ENCODE data around the gene BNIP3. TPM values are rescaled to one million over a fixed set of nuclear protein-coding genes. Genes with fewer than 3 reads are reported as not detected.

BNIP3 gene
- total RNA-seq, 2 donors from 2014 or later, result 102 to 362 TPM

DNA sequence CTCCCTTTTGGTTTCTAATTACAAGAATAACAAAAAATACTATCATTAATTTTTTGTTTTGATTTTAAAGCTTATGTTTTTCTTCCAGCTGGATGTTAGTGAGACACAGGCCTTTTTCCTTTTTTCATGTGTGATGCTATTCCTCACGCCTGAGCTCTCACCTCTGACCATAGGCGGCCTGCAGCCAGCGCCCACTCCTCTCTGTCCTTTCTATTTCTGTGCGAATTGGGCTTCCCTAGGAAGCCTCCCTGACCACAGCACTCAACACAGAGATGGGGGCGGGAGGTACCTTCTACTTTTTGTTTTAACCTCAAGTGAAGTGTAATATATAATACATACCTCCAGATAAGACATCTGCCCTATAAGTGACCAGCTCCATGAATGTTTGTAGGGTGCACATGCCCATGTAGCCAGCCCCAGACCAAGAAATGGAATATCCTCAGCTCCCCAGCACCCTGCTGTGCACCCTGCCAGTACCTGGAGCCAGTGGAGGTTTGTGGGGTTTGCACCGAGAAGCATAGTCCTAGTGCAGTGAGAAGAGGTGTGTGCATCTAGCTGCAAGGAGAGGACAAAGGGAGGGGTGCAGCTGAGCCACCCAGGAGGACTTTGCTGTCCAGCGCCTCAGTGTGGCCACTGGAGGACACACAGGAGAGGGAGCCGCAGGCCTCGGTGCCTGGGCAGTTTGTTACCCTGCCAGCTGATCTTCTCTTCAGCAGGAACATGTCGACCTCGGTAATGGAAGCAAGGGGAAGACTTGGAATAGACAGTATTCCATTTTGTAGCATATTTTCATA, 38.5 kb downstream of the BNIP3 start:
- Mint-ChIP-seq H3K9me3 (no peaks in the 10 kb centered on the region), H3K4me1 (no peaks in the 10 kb centered on the region), H3K4me3 (no peak overlapping the region), H3K27me3 (no peaks in the 10 kb centered on the region), H3K27ac (peak overlapping the region; percentile 56), H3K36me3 (ENCODE audit: low read depth) (peaks cover 96% of the 10 kb centered on the region)
- ATAC-seq (replicated peaks), result peak; percentile 47

GRCh38 chr10:131942455-131942854, 39.3 kb downstream of the BNIP3 start:
- H3K36me3 Mint-ChIP-seq (ENCODE audit: low read depth), result peaks cover 96% of the 10 kb centered on the region
- H3K4me3 Mint-ChIP-seq, result no peak overlapping the region
- H3K4me1 Mint-ChIP-seq, result no peaks in the 10 kb centered on the region
- no peak for ATAC-seq (replicated peaks)
- H3K9me3 Mint-ChIP-seq, result no peaks in the 10 kb centered on the region
- peak overlapping the region; percentile 24 for H3K27ac Mint-ChIP-seq
- H3K27me3 Mint-ChIP-seq, result no peaks in the 10 kb centered on the region

GRCh38 chr10:131938681-131939080, 43.0 kb downstream of the BNIP3 start:
- H3K4me3 Mint-ChIP-seq, result no peak overlapping the region
- no peak for ATAC-seq (replicated peaks)
- H3K27ac Mint-ChIP-seq, result no peak overlapping the region
- H3K27me3 Mint-ChIP-seq, result no peaks in the 10 kb centered on the region
- H3K36me3 Mint-ChIP-seq (ENCODE audit: low read depth), result peaks cover 94% of the 10 kb centered on the region
- peaks cover 5% of the 10 kb centered on the region for H3K4me1 Mint-ChIP-seq
- no peaks in the 10 kb centered on the region for H3K9me3 Mint-ChIP-seq

DNA sequence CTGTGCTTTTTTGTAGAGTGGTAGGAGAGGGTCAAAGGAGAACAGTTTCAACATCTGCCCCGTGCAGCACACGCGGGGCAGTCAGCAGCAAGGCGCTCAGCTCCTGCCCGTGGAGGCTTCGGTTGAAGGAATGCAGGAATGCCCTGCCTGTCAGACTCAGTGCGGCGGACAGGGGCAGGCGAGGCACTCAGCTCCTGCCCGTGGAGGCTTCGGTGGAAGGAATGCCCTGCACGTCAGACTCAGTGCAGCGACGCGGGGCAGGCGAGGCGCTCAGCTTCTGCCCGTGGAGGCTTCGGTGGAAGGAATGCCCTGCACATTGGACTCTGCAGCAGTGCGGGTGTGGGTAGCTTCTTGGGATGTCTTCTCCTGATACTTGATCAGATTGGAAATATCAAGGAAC, 43.9 kb downstream of the BNIP3 start:
- ATAC-seq (replicated peaks), result no peak
- H3K4me3 Mint-ChIP-seq, result no peak overlapping the region
- peaks cover 5% of the 10 kb centered on the region for H3K4me1 Mint-ChIP-seq
- H3K9me3 Mint-ChIP-seq, result no peaks in the 10 kb centered on the region
- H3K27me3 Mint-ChIP-seq, result no peaks in the 10 kb centered on the region
- H3K36me3 Mint-ChIP-seq (ENCODE audit: low read depth), result peaks cover 86% of the 10 kb centered on the region
- H3K27ac Mint-ChIP-seq, result no peak overlapping the region

DNA sequence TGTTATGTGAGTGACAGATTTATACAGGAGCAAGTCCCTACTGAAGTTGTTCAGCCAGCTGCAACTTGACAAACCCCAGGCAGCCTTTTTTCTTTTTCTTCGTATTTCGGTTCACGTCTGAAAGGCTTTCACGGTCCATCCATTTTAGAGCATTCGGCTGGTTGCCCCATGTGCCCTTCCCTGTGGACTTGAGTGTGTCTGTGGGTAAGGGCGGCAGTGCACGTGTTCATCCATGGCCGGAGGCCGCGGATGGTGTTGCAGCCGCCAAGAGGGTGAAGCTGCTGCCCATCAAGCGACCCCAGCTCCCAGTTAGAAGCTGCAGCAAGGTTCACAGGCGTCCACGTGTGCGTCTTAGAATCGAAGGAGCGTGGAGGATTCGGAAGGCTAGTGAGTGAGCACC, 45.0 kb downstream of the BNIP3 start:
- Mint-ChIP-seq H3K36me3 (ENCODE audit: low read depth) (peaks cover 75% of the 10 kb centered on the region), H3K4me3 (no peak overlapping the region), H3K9me3 (no peaks in the 10 kb centered on the region), H3K27me3 (no peaks in the 10 kb centered on the region), H3K4me1 (peaks cover 5% of the 10 kb centered on the region), H3K27ac (no peak overlapping the region)
- no peak for ATAC-seq (replicated peaks)

GRCh38 chr10:131936294-131936693, 45.4 kb downstream of the BNIP3 start:
- Mint-ChIP-seq H3K36me3 (ENCODE audit: low read depth) (peaks cover 70% of the 10 kb centered on the region), H3K4me1 (peaks cover 5% of the 10 kb centered on the region), H3K4me3 (no peak overlapping the region), H3K27ac (no peak overlapping the region), H3K27me3 (no peaks in the 10 kb centered on the region), H3K9me3 (no peaks in the 10 kb centered on the region)
- no peak for ATAC-seq (replicated peaks)

DNA sequence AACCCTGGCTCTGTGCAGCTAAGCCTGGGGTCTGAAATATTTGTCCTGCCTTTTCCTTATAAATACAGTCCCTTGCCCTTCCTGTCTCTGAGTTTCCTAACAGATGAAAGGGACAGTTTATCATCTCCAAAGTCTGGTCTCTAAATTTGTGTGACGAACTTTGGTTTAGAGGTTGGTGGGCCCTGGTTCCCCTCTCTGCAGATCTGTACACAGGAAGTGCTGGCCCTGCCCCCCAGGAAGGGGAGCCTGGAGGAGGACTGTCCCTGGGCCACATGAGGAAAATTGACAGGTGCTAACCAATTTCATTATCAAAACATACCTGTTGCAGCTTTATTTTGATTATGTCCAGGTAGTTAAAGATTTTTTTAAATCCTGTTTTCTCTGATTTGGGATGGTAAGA, 46.5 kb downstream of the BNIP3 start:
- H3K36me3 Mint-ChIP-seq (ENCODE audit: low read depth), result peaks cover 68% of the 10 kb centered on the region
- no peak for ATAC-seq (replicated peaks)
- H3K27me3 Mint-ChIP-seq, result no peaks in the 10 kb centered on the region
- no peaks in the 10 kb centered on the region for H3K9me3 Mint-ChIP-seq
- H3K4me1 Mint-ChIP-seq, result peaks cover 11% of the 10 kb centered on the region
- H3K4me3 Mint-ChIP-seq, result no peak overlapping the region
- no peak overlapping the region for H3K27ac Mint-ChIP-seq

GRCh38 chr10:131934769-131935168, 47.0 kb downstream of the BNIP3 start:
- Mint-ChIP-seq H3K36me3 (ENCODE audit: low read depth) (peaks cover 68% of the 10 kb centered on the region), H3K4me3 (no peak overlapping the region), H3K9me3 (no peaks in the 10 kb centered on the region), H3K27me3 (no peaks in the 10 kb centered on the region), H3K27ac (no peak overlapping the region), H3K4me1 (peaks cover 16% of the 10 kb centered on the region)
- ATAC-seq (replicated peaks), result no peak

DNA sequence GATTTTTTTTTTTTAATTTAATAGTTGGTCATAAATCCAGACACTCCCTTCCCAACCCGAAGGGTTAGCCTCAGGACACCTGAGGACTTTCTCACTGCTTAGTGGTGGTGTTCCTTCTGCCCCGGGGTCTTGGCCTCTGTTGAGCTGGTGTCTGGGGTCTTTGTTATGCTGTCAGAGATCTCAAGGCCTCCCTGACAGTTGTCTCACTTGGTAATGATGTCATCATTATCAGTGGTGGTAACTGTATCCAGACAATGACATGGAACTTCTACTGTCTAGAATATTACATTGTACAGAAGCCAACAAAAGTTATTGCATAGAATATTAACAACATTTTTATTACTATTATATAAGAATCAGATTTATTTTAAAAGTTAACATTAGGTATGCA, 48.0 kb downstream of the BNIP3 start:
- Mint-ChIP-seq H3K36me3 (ENCODE audit: low read depth) (peaks cover 70% of the 10 kb centered on the region), H3K4me3 (no peak overlapping the region), H3K4me1 (peaks cover 26% of the 10 kb centered on the region), H3K27me3 (no peaks in the 10 kb centered on the region), H3K9me3 (no peaks in the 10 kb centered on the region), H3K27ac (no peak overlapping the region)
- ATAC-seq (replicated peaks), result no peak

DNA sequence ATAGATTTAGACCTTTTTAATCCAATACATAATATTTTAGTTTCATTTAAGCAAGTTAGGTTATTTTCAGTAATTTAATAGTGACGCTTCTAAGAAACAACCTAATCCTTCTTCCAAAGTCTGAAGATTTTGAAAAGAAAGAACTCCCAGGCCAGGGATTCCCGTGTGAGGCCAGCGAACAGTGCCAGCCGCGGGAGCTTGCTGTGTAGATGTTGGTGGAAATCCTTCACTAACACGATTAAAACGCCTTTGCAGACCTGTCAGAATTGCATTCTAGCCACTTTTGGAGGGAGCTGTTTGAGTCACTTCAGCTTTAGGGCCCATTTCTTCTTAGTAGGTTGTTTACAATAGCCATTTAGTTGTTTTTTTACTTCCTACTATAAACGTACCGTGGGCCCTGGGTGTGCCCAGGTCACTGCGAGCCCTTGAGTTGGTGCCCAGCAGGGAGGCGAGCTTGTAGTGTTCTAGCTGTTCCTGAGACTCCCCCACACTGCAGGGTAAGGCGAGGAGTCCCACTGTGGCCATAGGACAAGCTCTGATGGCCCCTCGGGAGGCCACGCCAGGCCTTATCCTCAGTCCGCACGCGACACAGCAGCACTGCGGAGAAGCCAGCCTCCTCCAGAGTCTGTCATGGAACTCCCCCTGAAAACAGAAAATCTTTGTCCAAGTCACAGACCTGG, 48.6 kb downstream of the BNIP3 start:
- H3K27ac Mint-ChIP-seq, result no peak overlapping the region
- H3K9me3 Mint-ChIP-seq, result no peaks in the 10 kb centered on the region
- no peak for ATAC-seq (replicated peaks)
- peaks cover 31% of the 10 kb centered on the region for H3K4me1 Mint-ChIP-seq
- no peaks in the 10 kb centered on the region for H3K27me3 Mint-ChIP-seq
- no peak overlapping the region for H3K4me3 Mint-ChIP-seq
- H3K36me3 Mint-ChIP-seq (ENCODE audit: low read depth), result peaks cover 70% of the 10 kb centered on the region

- H3K4me1 Mint-ChIP-seq, result peaks cover 42% of the 10 kb centered on the region
- H3K4me3 Mint-ChIP-seq, result no peak overlapping the region
- no peaks in the 10 kb centered on the region for H3K9me3 Mint-ChIP-seq
- no peaks in the 10 kb centered on the region for H3K27me3 Mint-ChIP-seq
- no peak for ATAC-seq (replicated peaks)
- peaks cover 65% of the 10 kb centered on the region for H3K36me3 Mint-ChIP-seq (ENCODE audit: low read depth)
- H3K27ac Mint-ChIP-seq, result no peak overlapping the region
These were observed 49.7 kb downstream of the BNIP3 start for GRCh38 chr10:131931981-131932380.

GRCh38 chr10:131930586-131931330, 51.0 kb downstream of the BNIP3 start:
- Mint-ChIP-seq H3K27me3 (no peaks in the 10 kb centered on the region), H3K9me3 (no peaks in the 10 kb centered on the region), H3K4me1 (peaks cover 48% of the 10 kb centered on the region), H3K4me3 (no peak overlapping the region), H3K36me3 (ENCODE audit: low read depth) (peaks cover 59% of the 10 kb centered on the region), H3K27ac (peak overlapping the region; percentile 48)
- no peak for ATAC-seq (replicated peaks)

DNA sequence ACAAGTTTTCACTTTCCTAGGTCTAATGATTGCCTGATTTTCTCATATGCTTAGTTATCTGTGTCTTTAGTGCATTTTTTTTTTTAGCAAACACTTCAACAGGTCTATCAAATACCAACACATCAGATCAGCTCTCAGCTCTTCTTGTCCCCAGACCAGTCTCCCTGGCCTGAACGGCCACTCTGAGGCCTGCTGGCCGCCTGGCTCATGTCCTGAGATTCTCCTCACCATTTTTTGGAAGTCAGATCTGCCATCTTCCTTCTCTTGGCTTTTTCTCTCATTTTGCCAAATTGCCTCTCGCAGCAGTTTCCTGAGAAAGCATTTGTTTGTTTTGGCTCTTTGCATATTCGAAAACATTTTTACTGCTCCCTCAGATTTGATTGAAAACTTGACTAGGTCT, 51.6 kb downstream of the BNIP3 start:
- H3K9me3 Mint-ChIP-seq, result no peaks in the 10 kb centered on the region
- peak overlapping the region; percentile 69 for H3K4me3 Mint-ChIP-seq
- H3K4me1 Mint-ChIP-seq, result peaks cover 53% of the 10 kb centered on the region
- peaks cover 58% of the 10 kb centered on the region for H3K36me3 Mint-ChIP-seq (ENCODE audit: low read depth)
- no peak for ATAC-seq (replicated peaks)
- H3K27ac Mint-ChIP-seq, result peak overlapping the region; percentile 89
- no peaks in the 10 kb centered on the region for H3K27me3 Mint-ChIP-seq

DNA sequence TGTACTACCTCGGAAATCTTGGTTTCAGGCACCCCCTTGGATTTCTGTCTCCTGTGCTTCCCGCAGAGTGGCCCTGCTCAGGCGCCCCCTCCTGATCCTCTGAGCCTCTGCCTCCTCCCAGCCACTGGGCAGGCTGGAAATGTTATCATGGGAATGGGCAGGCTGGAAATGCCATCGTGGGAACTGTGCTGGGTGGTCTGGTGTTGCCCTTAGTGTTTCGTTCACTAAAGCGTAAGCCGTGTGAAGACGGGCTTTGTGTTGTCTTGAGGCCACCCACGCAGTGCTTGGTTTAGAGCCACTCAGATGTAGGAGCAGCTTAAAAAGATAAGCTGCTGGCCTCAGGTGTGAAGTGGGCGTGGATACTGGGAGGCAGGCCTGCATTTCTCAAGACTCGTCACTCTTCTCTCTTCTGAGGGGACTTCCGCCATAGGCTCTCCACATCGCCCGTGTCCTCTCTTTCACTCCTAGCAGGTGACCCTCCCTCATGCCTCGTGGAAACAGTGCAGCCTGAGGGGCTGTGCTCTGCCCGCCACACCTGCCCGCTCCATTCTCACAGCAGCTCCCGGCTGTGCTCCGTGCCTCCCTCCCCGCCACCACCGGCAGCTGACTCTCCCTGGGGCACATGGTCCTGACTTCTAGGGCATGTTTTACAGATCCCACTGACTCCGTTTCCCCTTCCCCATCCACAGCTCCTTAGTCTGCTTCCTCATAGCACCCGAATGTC, 52.4 kb downstream of the BNIP3 start:
- Mint-ChIP-seq H3K9me3 (no peaks in the 10 kb centered on the region), H3K36me3 (ENCODE audit: low read depth) (peaks cover 53% of the 10 kb centered on the region), H3K27me3 (no peaks in the 10 kb centered on the region), H3K27ac (peak overlapping the region; percentile 89), H3K4me1 (peaks cover 54% of the 10 kb centered on the region), H3K4me3 (peak overlapping the region; percentile 69)
- ATAC-seq (replicated peaks), result no peak

Data from activated T-helper 17 cell treated with anti-CD3 and anti-CD28 coated beads, Interleukin-2, amount 50 U/mL, for 72 hours (primary cell).